ENCODE results near the gene MINDY2.
"Not testable (repeated sequence)": the region's sequence is repeated elsewhere in the genome, so short reads cannot be mapped to it uniquely, and the experiment has no call there.

The MINDY2 gene

DNA sequence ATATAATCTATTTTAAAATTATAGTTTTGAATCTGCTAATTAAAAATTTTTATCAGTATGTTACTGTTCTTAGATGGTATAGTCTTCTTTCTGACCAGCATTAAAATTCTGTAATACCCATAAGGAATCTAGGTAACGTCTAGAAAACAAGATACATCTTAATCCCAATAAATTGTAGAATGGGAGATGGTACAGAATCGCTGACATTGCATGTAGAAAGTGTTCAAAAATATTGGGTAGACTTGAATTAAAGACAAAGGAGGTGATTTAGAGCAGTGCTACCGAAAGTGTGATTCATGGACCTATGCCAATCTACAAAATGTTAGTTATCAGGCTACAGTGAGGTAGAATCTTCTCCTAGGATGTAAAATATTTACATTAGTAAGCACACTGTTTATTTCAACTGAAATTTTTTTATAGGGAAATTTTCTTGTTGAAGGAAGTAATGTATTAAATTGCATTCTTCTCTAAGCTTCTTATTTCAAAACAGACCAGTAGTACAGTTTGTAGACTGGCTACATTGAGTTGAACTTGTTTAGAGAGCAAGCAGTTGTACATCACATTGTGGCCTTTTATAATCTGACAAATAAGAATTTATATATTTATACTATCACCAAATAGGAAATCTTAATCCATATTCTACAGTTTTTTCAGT is 17.1 kb downstream of the MINDY2 start:
- no peak overlapping the region for H3K27ac ChIP-seq

DNA sequence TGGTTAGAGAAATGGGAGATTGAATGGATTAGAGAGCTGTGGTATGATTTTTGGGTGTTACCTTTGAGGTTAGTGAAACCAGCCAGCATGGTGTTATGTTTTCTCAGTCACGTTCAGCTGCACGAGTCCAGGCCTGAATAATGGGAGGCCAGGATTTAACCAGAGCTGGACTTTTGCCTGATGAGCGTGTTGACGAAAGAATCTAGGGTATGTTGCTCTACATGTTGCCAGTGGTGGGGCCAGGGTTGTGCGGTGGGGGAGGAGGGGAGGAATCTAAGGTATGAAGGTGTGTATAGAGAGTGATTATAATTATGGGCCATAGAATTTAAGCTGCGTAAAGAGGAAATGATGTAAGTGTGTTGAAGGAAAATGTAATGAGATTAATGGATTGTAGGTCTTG is 22.8 kb downstream of the MINDY2 start:
- Histone ChIP-seq H3K27ac (peak overlapping the region in 1 of 21 experiments; percentile 73), H3K4me3 (no peak overlapping the region)

More for the DNA sequence above, 17.1 kb downstream of the MINDY2 start:
- no peak overlapping the region for H3K4me3 ChIP-seq

DNA sequence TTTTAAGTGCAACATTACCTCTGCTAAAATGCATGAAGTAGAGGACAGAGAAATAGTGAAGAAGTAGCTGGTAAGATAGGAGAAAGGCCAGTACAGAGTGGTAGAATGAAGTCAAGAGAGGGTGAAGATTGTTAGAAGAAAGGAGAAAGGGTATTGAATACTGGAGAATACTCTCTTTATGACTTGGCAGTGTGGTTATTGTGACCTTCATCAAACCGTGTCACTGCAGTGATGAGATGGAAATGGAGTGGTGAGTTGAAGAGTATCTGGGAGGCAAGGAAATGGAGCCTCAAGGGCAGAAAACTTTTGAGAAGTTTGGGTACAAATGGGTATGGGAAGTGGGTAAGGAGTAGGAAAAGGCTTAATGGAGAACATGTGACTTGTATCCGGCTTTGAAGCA is 24.7 kb downstream of the MINDY2 start:
- Histone ChIP-seq H3K27ac (no peak overlapping the region), H3K4me3 (no peak overlapping the region)

DNA sequence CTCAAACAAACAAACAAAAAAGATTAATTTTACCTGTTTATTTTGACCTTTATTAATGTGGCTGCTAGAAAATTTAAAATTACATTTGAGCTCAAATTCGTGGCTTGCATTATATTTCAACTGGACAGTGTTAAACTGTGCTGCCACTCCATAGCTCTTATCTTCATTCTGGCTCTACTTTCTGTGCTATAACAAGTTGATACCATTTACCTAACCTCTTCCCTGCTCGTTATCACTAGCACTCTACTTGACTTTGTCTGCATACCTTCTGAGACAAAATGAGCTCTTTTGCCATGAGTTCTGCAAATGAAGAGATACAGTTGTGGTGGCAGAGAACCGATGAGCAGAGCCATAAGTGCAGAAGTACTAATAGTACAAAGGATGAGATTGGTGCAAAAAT is 26.4 kb downstream of the MINDY2 start:
- Histone ChIP-seq H3K4me3 (no peak overlapping the region), H3K27ac (no peak overlapping the region)

DNA sequence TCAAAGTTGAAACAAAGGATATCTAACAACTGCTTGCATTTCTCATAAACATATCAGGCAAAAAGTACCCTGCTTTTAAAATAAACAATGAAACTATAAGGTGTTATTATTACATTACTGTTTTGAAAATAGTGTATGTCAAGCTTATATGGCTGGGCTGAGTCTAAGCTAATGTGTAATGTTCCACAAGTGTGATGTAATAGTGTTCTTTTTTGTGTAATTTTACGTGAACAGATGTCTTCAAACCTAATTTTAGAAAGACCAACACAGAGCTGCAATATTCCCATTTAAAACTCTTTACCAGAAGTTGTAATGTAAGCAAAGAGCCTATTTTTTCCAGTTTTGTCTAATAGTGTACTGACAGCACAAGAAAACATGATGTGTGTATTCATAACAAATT is 34.0 kb downstream of the MINDY2 start:
- Histone ChIP-seq H3K4me3 (no peak overlapping the region), H3K27ac (no peak overlapping the region)

DNA sequence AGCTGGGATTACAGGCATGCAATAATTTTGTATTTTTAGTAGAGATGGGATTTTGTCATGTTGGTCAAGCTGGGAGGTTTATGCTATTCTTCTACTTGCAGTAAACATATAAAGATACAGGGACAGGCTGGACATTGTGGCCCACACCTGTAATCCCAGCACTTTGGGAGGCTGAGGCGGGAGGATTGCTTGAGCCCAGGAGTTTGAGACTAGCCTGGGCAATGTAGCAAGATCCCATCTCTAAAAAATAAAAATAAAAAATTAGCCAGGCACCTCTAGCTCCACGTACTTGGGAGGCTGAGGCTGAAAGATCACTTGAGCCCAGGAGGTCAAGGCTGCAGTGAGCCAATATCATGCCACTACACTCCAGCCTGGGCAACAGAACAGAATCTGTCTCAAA is 52.2 kb downstream of the MINDY2 start:
- H3K27ac ChIP-seq, result not testable (repeated sequence)

DNA sequence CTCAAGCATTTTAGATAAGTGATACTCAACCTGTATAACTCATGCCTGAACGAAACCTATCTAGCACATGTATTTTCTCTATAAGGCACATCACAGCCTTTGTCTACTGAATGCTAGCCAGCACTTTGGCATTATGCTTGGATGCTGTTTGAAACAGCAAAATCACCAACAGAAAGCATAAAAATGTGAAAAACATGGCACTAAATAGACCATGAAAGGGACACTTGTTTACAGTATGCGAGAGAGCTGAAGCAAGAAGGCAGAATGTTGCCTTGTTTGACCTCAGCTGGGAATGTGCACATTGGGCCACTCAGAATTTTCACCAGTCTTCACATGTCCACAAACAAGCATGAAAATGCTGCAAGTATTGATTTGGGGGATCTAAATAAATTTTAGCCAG is 59.5 kb downstream of the MINDY2 start:
- Histone ChIP-seq H3K4me3 (no peak overlapping the region), H3K27ac (no peak overlapping the region)

More for the DNA sequence above, 52.2 kb downstream of the MINDY2 start:
- not testable (repeated sequence) for H3K4me3 ChIP-seq

DNA sequence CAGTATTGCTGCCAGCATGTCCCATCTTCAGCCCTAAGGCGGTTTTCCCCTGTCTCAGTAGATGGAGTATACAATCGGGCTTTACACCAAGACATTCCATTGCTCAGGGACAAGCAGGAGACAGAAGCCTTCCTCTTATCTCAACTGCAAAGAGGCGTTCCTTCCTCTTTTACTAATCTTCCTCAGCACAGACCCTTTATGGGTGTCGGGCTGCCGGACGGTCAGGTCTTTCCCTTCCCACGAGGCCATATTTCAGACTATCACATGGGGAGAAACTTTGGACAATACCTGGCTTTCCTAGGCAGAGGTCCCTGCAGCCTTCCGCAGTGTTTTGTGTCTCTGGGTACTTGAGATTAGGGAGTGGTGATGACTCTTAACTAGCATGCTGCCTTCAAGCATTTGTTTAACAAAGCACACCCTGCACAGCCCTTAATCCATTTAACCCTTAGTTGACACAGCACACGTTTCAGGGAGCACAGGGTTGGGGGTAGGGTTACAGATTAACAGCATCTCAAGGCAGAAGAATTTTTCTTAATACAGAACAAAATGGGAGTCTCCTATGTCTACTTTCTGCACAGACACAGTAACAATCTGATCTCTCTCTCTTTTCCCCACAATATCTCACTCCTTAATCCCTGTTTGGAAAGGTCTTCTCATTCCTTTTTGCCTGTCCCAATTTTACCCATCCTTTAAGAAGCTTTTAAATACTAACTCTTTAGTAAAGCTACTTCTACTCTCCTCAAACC is 62.8 kb downstream of the MINDY2 start:
- not testable (repeated sequence) for H3K27ac ChIP-seq

DNA sequence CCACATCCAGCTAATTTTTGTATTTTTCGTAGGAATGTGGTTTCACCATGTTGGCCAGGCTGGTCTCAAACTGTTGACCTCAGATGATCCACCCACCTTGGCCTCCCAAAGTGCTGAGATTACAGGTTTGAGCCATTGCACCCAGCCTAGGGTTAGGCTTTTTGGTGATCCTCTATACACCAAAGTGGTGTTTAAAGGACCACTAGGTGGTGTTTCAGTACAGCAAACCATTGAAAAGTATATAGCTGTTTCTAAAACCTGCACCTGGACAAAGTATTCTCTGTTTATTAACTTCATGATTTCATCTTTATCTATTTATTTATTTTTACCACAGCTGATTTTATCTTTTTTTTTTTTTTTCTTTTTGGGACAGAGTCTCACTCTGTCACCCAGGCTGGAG is 68.4 kb downstream of the MINDY2 start:
- no peak overlapping the region for H3K27ac ChIP-seq

More for the DNA sequence above, 62.8 kb downstream of the MINDY2 start:
- H3K4me3 ChIP-seq, result not testable (repeated sequence)

DNA sequence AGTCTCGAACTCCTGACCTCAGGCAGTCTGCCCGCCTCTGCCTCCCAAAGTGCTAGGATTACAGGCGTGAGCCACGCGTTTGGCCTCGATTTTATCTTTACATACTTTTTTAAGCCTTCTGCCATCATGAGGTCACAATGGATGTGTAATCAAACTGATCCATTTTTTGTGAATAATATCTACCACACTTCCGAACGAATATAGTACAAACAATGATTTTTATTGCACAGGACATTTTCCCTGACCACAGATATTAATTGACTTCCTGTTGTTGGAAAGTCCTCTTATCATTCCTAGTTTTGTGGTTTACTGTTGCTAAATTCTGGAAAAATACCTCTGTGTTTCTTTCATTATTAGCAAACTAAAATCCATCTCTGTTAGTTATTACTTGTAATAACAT is 68.9 kb downstream of the MINDY2 start:
- no peak overlapping the region for H3K27ac ChIP-seq
- no peak overlapping the region for H3K4me3 ChIP-seq

More for the DNA sequence above, 68.4 kb downstream of the MINDY2 start:
- H3K4me3 ChIP-seq, result no peak overlapping the region

DNA sequence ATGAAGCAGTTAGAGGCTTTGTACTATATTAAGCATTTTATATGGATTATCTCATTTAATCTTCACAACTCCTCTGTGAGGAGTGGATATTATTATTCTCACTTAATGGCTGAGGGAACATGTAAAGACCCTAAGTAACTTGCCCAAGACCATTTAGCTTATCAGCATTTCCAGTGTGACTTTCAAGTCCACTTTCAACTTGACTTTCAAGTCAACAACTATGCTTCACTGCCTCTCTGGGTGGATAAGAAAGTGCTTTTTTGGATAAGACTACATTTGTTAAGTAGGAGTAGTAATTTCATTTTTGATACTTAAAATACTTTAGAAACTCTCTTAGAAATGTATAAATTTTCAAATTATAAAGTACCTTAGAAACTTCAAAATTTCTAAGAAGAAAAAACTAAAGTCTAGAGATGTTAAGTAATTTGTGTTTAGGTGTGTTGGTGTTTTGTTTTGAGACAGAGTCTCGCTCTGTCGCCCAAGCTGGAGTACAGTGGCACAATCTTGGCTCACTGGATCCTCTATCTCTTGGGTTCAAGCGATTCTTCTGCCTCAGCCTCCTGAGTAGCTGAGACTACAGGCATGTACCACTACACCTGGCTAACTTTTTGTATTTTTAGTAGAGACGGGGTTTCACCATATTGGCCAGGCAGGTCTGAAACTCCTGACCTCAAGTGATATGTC is 71.8 kb downstream of the MINDY2 start:
- H3K27ac ChIP-seq, result no peak overlapping the region
- H3K4me3 ChIP-seq, result no peak overlapping the region

DNA sequence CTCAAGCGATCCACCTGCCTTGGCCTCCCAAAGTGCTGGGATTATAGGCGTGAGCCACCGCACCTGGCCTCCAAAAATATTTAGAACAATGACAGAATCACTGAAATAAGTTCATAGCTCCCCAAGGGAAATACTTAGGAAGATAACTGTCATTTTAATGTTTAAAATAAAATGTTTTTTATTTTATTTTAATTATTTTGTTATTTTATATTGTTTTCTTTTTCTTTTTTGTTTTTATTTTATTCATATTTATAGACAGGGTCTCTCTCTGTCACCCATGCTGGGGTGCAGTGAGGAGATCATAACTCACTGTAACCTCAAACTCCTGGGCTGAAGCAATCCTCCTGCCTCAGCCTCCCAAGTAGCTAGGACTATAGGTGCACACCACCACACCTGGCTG is 80.1 kb downstream of the MINDY2 start:
- H3K27ac ChIP-seq, H3K4me3 ChIP-seq: not testable (repeated sequence)

DNA sequence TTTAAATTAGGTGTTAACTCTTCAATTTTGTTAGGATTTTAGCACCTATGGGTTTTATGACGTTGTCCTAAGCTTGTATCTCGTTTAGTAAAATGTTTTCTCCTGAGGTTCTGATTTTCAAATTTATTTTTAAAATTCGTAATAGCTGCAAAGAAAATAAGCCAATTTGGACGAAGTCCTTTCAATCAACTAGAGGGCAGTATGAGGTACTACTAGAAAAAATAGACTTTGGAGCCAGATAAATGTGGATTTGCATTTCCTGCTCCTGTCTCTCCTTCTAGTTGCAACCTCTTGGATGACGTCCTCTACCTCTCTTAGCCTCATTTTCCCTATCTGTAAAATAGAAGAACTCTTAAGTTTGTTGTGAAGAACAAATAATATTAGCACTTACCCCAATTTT is 81.2 kb downstream of the MINDY2 start:
- no peak overlapping the region for H3K27ac ChIP-seq
- H3K4me3 ChIP-seq, result no peak overlapping the region

DNA sequence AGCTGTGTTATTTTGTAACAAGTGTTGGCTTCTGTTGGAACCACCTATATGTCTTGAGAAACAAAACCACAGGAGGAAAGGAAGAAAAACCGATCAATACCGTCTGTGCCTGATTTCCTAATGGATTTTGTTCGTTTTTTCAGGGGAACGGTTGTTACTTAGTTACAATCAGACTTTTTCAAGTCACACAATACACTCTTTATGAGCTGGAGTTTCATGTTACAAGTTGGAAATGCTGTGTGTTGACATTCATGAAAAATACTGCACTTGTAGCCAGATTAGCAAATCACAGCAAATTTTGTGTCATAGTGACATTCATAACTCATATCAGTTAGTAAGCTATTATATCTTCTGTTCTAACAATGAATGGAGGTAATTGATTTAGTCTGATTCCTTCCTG is 83.5 kb downstream of the MINDY2 start:
- no peak overlapping the region for H3K4me3 ChIP-seq
- H3K27ac ChIP-seq, result no peak overlapping the region

DNA sequence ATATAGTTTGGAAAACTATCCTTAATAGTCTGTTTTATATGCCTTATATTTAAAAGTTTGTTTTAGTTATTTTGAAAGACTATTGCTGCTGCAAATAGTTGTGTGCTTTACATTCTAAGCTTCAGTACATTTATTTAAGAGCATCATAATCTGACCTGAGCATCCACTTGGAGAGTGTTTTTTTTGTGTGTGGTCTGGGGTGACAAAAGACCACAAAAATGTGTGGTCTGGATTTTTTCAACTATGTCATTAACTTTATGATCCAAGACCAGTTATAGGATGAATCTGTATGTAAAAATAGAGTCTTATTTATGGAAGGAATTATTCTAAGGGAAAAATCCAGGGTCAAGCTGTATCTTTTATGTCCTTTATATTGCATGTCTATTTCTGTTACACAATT is 85.0 kb downstream of the MINDY2 start:
- Histone ChIP-seq H3K27ac (no peak overlapping the region), H3K4me3 (no peak overlapping the region)

DNA sequence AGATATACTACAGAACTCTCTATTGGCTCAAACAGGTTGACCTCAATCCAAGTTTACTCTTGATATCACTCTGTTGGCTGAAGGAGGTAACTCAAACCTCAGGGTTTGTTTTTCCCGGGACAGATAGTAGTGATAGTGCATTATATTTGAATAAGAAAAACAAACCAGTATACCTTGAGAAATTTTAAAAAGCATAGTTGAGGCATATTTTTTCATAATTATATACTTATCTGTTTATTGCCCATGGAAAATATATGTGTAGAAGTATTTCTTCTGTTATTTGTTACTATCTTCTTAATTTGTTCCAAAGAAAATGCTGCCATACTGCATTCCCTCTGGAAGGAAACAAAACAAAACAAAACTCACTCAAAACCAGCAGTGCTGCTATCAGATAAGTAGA is 85.5 kb downstream of the MINDY2 start:
- H3K4me3 ChIP-seq, H3K27ac ChIP-seq: not testable (repeated sequence)

DNA sequence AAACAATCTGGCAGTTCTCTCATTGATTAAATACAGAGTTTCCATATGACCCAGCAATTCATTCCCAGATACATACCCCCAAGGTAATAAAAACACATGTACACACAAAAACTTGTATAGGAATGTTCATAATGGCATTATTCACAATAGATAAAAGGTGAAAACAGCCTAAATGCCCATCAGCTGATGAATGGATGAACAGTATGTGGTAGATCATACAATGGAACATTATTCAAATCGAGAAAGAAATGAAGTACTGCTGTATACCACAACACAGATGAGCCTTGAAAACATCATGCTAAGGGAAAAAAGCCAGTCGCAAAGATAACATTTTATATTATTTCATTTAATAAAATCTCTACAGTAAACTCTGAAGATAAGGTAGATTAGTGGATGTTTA is 91.2 kb downstream of the MINDY2 start:
- Histone ChIP-seq H3K27ac (no peak overlapping the region), H3K4me3 (no peak overlapping the region)

DNA sequence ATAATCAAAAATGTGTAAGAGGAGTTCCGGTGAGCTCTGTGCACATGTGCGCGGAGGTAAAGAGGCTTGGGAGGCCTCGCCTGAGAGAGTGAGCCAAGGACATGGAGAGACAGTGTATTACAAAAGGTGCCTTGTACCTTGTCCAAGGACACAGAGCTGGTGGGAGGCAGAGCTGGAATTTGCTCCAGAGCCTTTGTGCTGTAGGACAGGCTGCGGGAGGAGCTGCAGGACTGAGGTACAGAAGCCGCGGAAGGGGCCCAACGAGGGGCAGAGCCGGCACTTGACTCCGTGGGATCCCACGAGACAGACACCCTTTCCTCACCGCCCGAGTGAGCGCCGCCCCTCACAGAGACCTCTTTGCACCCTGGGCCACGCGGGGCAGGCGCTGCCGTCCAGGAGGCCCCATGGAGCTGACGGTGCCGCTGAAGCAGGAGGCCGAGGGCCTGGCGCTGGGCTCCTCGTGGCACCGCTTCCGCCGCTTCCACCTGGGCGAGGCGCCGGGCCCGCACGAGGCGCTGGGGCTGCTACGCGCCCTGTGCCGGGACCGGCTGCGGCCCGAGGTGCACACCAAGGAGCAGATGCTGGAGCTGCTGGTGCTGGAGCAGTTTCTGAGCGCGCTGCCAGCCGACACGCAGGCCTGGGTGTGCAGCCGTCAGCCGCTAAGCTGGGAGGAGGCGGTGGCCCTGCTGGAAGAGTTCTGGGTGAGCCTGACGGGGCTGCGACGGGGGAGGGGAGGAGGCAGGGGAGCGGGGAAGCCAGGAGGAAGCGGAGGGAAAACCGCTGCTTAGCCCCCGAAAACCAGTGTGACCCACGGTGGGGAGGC is 93.7 kb downstream of the MINDY2 start:
- Histone ChIP-seq H3K4me3 (peak overlapping the region in 5 of 7 experiments; percentile 4 to 26 (median 18)), H3K27ac (peak overlapping the region in 3 of 21 experiments; percentile 5 to 28 (median 21))

DNA sequence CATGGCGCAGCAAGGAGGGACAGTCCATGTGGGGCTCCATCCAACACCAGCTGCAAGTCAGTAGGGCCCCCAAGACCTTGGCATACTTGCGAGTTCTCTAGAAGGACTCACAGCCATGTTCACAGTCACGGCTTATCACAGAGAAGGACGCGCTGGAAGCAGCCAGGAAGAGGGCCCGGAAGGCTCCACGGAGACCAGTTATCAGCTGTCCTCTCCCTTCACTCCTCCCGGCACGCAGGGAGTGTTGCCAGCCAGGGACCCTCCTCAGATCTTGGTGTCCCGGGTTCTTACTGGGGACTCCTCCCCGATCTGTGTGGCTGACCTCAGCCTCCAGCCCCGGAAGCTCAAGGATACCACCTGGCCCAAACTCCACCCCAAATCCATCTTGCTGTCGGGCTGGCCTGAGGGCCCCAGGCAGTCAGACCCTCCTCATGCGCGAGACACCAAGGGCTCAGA is 94.4 kb downstream of the MINDY2 start:
- peak overlapping the region in 3 of 21 experiments; percentile 5 to 28 (median 21) for H3K27ac ChIP-seq
- peak overlapping the region in 4 of 7 experiments; percentile 10 to 26 (median 22) for H3K4me3 ChIP-seq

DNA sequence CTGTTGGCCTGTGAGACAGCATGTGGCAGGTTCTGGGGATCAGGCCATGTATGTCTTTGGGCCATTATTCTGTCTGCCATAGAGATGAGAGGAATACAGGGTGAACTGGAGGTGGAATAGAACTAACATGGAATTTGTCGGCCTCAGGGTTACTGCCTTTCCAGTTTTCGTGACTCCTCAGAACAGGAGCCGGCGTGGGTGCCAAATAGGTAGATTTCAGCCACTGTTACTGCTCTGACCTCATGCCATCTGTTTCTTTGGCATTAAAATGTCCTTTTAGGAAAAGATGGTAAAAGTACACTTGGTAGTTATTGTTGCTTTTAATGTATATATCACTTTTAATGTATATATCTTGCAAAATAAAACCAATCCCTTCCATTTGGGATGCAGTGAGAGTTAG is 96.8 kb downstream of the MINDY2 start:
- H3K4me3 ChIP-seq, result no peak overlapping the region
- no peak overlapping the region for H3K27ac ChIP-seq

Measured in skin epidermis (tissue), 12 donors.